ENCODE measurements around the gene TMEM221. TPM values are rescaled to one million over a fixed set of nuclear protein-coding genes. Genes with fewer than 3 reads are reported as not detected.

The TMEM221 gene
- total RNA-seq (2014; rRNA removed; shearing (Covaris generic)), result not detected in 2 replicates
- not detected in 2 replicates for polyA plus RNA-seq (2015; cell fraction: cytosol; rRNA removed)
- polyA plus RNA-seq (2015; cell fraction: nucleus; rRNA removed), result not detected in 2 replicates

DNA sequence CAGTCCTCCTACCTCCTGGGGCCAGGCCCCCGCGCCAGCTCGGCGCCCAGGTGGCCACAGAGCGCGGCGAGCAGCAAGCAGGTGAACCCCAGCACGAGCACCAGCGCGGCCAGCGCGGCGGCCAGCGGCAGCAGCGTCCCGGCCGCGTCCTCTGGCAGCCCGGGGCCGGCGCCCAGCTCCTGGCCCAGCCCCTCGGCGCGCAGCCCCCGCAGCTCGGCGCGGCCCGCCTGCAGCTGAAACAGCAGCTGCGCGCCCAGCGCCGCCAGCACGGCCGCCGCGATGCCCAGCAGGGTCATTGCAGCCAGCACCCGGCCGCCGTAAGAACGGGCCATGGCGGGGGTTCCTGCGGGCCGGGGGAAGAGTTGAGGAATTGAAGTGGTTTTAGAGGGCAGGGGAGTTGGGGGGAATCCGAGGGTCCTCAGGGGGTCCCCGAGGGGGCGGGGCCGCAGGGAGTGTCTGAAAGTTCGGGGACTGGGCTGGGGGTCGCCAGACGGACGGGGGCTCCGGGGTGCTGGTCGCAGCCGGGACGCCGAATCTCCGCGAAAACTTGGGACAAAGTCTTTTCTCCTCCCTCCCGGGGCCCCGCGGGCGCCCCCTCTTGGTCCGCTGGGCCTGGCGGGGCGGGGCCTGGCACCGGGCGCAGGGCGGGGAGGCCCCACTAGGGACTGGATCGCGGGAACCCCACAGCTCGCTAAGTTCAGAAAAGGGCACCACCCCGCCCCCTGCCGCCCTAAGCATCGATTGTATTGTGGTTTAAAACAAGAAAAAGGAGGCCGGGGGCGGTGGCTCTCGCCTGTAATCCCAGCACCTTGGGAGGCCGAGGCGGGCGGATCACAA lies at the start of gene TMEM221:
TMEM221 (minus strand) TSS at position 538 of the 837 bp plus-strand sequence; CDS start at position 332, 206 bp downstream.
- no peak for DNase-seq (ENCODE audit: low read depth)

DNA sequence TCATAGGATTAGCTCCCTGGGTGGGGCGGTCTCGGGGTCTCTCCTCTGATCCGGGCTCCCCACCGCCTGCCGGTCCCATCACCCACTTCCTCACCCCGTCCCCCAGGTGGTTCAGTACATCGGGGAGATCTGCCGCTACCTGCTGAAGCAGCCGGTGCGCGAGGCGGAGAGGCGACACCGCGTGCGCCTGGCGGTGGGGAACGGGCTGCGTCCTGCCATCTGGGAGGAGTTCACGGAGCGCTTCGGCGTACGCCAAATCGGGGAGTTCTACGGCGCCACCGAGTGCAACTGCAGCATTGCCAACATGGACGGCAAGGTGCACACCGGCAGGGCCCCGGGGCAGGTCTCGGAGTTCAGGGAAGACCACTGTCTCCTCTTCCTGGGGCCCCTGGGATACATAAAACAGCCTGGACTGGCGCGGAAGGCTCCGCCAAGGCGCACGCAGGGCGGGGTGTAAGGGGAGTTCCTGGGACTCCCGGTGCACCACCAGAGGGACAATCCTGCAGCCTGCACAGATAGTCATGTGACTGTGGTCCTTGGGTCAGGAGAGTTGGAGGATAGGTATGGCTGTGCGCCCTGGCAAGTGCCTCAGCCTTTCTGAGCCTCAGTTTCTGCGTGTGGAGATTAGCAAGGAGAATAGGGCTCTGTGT lies 48.8 kb upstream of the TMEM221 start:
- DNase-seq (ENCODE audit: low read depth), result no peak

- DNase-seq (ENCODE audit: low read depth), result peak; percentile 54
These were observed 48.0 kb upstream of the TMEM221 start for GRCh38 chr19:17496337-17496997.

GRCh38 chr19:17495639-17496296 lies 47.3 kb upstream of the TMEM221 start:
- DNase-seq (ENCODE audit: low read depth), result no peak

DNA sequence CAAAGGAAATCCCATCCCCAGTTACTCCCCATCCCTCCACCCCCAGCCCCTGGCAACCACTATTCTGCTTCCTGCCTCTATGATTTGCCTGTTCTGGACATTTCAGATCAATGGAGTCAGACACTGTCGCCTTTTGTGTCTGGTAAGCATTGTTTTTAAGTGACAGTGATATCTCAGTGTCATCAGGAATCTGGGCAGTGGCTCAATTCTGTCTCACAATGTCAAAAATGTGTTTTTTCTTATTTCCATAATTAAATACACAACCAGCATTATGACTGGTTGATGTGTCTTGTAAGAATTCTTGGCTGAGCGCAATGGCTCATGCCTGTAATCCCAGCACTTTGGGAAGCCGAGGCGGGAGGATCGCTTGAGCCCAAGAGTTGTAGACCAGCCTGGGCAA lies 42.8 kb upstream of the TMEM221 start:
- DNase-seq (ENCODE audit: low read depth), result no peak

DNA sequence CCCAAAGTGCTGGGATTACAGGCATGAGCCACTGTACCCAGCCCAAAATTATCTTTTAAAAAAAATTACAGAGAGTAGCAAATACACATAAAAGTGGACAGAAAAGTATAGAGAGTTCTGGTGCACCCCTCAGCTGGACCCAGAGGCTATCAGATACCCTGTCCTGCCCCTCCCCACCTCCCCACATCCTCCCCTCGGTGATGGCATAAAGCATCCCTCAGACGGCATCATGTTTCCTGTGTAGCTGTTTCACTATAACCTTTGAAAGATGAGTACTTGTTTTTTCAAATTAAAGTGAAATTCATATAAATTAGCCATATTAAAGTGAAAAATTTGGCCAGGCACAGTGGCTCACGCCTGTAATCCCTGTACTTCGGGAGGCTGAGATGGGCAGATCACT lies 41.9 kb upstream of the TMEM221 start:
- DNase-seq (ENCODE audit: low read depth), result no peak

- no peak for DNase-seq (ENCODE audit: low read depth)
These were observed 41.0 kb upstream of the TMEM221 start for GRCh38 chr19:17489392-17490030.

- DNase-seq (ENCODE audit: low read depth), result no peak
These were observed 40.3 kb upstream of the TMEM221 start for GRCh38 chr19:17488593-17489391.

DNA sequence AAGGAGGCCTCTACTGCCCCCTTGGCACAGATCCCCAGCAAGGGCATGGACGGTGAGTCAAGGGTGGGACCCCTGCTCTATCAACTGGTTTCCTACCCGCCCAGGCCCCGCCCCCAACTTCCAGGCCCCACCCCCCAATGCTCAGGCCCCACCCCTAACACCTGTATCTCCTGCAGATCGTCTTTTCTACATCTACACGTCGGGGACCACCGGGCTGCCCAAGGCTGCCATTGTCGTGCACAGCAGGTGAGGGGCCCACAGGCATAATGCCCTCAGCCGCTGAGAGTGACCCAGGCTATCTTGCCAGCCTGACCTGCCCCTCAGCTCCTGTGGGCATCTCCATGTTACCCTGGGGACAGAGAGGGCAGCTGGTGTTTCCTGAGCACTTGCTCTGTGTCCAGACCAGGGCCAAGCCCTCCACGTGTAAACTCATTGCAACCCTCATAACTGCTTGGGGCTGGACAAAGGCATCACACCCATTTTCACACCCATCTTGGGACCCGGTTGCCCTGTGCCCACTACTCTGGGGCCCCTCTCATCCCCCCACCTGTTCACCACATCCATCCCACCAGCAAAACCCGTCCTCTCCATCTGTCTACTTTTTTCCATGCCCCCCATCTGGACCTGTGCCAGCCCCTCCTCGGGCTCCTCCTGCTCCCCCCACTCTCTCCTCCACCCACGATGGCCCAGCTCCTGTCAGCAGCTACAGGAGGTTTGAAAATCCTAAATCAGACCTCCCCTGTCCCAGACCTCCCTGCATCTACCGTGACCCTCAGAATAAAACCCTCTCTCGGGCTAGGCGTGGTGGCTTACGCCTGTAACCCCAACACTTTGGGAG lies 39.0 kb upstream of the TMEM221 start:
- no peak for DNase-seq (ENCODE audit: low read depth)

DNA sequence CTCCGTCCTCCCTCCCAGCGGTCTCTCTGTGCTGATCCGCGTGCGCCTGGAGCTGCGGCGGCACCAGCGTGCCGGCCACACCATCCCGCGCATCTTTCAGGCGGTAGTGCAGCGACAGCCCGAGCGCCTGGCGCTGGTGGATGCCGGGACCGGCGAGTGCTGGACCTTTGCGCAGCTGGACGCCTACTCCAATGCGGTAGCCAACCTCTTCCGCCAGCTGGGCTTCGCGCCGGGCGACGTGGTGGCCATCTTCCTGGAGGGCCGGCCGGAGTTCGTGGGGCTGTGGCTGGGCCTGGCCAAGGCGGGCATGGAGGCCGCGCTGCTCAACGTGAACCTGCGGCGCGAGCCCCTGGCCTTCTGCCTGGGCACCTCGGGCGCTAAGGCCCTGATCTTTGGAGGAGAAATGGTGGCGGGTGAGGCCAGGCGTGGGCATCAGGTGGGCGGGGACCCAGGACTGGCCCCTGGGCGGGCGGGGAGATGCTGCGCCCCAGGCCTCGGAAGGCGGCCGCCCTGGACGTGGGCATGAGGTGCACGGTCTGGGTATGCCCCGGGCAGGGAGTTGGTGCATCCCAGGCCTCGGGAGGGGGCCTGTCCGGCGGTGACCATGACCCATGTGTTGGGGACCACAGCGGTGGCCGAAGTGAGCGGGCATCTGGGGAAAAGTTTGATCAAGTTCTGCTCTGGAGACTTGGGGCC lies 38.2 kb upstream of the TMEM221 start:
- DNase-seq (ENCODE audit: low read depth), result no peak

DNA sequence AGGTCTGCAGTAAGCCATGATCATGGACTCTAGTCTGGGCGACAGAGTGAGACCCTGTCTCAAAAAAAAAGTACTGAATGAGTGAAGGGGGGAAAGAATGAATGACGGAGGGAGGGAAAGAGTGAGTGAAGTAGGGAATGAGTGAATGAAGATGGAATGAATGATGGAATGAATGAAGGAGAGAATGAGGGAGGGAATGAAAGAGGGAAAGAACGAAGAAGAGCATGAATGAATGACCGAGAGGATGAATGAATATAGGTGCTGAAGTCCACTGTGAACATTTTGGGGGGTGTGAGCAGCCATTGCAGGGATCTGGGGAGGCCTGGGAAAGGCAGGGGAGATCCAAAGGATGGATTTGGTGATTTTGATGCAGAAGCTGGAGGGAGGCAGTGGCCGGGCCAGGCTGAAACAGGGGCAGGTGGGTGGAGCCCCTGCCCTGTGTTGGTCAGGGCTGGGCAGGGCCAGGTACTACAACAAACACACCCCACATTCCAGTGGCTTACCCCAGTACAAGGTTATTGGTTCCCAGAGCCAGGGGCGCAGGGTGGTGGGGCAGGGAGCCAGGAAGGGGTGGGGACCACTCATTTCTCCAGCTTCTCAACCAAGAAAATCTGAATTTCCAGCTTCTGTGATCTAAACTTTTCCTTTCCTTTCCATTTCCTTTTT lies 36.2 kb upstream of the TMEM221 start:
- DNase-seq (ENCODE audit: low read depth), result no peak

DNA sequence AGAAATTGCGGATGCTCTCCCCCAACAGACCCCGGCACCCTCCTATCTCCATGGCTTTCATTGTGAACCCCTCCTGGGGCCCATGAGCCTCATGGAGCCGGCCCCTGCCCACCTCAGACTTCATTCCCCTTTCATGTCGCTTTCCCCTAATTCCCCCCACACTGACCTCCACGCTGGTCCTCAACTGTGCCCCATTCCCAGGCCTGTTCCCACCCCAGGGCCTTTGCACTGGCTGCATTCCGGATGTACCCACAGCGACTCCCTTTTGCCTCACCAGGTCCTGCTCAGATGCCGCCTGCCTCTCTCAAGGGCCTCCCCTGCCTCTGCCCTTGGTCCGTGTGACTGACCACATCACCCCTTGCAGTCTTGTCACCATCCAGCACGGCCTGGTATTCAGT lies 35.1 kb upstream of the TMEM221 start:
- DNase-seq (ENCODE audit: low read depth), result no peak

DNA sequence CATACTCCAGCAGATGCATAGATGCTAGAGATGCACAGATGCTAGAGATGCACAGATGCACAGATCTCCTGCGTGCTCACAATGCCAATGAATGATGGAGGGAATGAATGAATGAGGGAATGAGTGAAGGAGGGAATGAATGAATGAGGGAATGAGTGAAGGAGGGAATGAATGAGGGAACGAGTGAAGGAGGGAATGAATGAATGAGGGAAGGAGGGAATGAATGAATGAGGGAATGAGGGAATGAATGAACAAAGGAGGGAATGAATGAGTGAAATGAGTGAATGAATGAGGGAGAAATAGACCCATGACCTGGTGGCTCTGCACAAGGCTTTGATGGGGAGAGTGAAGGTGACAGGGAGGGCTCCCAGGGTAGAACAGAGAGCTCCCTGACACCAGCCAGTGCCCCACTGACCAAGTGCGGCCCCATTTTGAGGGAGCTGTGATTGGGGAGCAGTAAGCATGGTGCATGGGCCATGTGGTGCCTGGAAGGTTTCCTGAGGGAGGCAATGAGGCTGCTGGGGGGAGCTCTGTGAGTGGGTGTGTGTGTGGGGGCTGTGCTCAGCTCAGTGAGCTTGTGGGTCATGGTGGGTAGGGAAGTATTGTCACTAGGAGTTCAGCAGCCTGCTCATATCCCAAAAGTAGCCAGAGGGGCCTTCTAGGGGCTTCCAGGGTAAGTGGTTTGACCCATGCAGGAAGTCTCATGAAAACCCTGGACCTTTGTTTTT lies 34.6 kb upstream of the TMEM221 start:
- no peak for DNase-seq (ENCODE audit: low read depth)

- no peak for DNase-seq (ENCODE audit: low read depth)
These were observed 33.5 kb upstream of the TMEM221 start for GRCh38 chr19:17481986-17482385.

GRCh38 chr19:17479325-17479791 lies 30.9 kb upstream of the TMEM221 start:
- peak; percentile 29 for DNase-seq (ENCODE audit: low read depth)

- DNase-seq (ENCODE audit: low read depth), result peak; percentile 96
These were observed 27.2 kb upstream of the TMEM221 start for GRCh38 chr19:17475541-17476115.

Measured in HT1080 (cell line).